M059J (cell line): ENCODE results near the gene MXI1. TPM values are rescaled to one million over a fixed set of nuclear protein-coding genes. Genes with fewer than 3 reads are reported as not detected.
A peak's percentile ranks its signal among the peaks of the same experiment; 100 is the strongest.

Experiments
- DNase-seq: peaks from one replicate; pipeline ENCODE4 v3.0.0-alpha.2; 2012; ENCODE audit warnings: low read depth
- total RNA-seq: library from RNA; depleted of rRNA; stranded (reverse); fragments of >200 nt; shearing (Covaris generic); gene quantifications from 2 replicates; pipeline ENCODE4 v1.2.3, GENCODE V29; 2014

MXI1 gene
- total RNA-seq, 1 experiment from 2014 or later, result 14.4 TPM

DNA sequence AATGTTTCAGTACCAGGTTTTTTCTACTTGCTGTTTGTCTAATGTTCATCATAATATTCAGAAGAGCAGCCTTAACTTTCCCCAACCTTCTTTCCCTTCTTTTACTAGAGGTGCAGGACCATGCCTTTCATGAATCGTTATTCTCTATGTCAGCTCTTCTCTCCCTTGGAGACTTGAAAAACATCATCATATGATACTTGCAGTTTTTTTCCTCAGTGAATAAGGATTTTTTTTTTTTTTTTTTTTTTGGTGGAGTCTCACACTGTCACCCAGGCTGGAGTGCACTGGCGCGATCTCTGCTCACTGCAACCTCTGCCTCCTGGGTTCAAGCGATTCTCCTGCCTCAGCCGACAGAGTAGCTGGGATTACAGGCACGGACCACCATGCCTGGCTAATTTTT is 67.2 kb downstream of the MXI1 start:
- no peak for DNase-seq

DNA sequence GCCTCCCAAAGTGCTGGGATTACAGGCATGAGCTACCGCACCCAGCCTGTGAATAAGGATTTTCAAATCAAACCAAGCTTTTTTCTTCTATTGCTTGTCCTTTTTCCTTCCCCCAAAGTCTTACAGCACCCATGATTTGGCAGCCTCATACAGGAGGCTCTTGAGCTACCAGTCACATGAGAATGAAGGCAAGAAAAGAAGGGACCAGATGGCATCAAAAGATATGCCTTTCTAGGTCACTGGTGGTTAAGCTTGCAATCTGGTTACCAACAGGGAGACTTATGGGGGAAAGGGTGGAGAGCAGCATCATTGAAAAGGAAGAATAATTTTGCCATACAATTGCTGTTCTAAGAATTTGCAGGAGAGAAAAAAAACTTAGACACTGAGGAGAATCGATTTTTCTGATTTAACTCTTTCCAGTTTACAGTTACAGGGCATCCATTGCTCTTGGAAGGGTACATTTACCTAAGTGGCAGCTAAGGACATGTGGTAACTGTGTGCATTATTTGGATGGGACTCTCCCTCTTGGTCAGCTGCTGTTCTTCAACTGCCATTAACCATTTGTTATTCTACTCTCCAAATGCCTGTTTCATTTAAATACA is 67.8 kb downstream of the MXI1 start:
- DNase-seq, result no peak

DNA sequence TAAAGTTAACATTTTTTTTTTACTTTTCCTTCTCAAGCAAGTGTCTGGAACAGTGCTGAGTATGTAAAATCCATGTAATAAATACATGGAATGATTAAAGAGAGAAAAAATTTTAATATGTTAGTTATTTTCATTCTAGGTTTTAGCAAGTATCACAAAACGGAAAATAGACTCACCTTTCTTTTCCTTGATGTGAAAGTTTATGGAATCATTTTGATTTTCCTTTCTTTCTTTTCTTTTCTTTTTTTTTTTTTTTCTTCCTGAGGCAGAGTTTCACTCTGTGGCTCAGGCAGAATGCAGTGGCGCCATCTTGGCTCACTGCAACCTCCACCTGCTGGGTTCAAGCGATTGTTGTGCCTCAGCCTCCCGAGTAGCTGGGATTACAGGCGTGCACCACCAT is 69.2 kb downstream of the MXI1 start:
- DNase-seq, result no peak

DNA sequence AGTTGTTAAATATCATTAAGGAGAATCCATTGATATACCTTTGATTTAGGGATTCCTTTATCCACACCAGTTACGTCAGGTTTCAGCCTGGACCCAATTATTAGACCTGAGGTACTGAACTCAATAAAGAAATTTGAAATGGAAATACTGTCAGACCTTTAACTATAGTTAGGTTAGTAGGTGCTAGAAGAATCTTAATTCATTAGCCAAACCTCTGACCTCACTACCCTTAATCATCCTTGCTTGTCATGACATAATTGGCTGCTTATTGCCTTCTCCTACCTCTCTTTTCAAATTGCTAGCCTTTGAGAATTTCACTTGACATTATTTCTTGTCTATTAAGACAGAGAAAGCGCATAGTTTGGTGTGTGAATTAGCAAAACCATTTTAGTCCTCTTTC is 70.2 kb downstream of the MXI1 start:
- DNase-seq, result no peak

DNA sequence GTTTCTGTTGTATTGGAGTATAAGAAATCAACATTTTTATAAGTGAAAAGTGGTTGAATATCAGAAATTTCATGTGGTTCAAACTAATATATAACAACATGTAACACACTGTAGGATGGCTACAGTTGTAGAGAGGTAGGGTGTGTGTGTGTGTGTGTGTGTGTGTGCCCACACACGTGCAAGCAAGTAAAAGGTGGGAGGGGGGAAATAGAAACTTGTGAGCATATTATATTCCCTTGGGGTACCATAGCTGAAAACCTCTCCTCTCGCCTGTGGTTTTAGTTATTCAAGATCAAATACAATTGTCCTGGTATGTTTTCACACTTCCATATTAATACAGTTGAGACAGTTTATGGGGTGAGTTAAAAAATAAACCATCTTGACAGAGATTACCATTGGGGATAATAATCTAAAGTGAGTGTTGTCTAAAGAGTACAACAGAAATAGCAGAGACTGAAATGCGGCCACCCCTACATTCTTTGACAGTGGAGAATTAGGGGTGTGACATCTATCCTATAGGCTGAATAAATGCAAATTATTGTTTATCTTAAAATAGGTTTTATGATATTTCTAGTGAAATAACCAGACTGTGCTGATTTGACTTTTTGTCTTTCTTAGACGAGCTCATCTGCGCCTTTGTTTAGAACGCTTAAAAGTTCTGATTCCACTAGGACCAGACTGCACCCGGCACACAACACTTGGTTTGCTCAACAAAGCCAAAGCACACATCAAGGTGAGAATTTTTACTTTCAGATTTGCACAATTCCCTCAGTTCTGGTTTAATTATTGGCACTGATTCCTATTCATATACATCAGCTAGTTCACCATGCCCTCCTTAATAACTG is 71.4 kb downstream of the MXI1 start:
- DNase-seq, result no peak

DNA sequence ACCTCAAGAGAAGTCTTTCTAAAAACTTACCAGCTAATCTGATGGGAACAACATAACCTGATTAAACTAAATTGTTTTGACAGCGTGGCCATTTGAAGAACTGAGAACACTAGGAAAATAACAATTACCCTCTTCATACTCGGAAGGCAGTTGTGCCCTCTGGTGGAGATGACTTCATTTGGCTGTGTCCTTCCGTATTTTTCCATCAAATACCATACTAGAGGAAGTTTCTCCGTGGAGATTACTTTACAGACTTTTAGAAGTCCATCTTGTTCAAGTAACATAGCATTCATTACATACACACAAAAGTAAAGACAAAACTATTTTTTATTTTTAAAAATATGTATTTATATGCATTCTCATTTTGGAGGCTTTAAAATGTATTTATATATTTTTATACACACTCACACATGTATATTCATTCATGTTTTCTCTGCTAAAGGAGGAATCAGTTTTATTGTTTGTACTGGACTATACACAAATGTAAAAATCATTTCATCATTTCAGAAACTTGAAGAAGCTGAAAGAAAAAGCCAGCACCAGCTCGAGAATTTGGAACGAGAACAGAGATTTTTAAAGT is 72.1 kb downstream of the MXI1 start:
- DNase-seq, result peak; percentile 65

DNA sequence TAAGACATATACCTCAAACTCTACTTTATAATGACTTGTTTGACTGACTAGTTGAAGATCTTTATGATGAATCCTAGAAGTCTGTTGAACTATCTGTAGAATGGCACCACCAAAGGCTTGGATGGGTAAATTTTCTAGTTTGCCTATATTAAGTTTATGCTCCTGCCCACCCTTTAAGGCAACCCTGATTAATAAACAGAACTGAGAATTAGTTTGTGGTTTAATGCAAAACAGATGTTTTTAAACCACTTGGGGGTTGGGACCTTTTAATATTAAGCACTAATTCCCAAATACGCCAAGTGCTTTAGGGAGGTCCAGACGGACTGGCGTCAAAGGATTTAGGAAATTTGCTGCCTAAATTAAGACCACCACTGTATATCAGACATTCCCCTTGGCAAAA is 76.9 kb downstream of the MXI1 start:
- DNase-seq, result no peak

DNA sequence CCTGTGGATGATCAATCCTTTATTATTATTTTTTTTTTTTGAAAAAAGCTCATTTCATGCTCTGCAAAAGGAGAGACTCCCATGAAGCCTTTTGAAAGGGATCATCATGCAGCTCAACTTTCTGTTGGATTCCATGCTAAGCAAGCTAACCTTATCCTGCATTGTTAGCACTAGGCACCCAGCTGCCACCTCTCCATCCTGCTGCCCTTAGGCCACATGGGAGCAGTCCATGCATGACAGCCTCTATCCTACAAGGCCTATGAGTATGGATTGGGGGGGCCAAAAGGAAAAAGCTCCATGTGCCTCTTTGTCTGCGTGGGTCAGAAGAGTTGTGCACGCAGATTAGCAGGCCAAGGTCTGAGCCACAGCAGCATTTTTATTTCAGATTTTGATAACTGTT is 78.1 kb downstream of the MXI1 start:
- DNase-seq, result no peak

DNA sequence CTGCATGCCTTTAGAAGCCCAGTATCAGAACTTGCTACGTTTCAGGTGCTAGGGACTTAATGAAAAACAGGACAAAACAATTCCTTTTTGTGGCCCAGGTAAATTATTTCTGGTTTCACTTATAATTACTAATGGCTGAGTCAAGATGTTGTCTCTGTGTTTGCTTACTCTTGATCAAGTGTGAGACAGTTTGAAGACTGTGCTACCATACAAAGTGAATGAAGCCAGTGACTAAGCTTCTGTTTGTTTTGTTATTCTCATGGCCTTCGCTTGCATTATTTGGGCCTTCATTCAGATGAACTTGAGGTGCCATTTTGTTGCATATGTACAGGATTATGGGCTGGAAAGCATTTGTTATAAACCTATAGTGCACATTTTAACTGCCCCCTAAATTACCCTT is 79.4 kb downstream of the MXI1 start:
- DNase-seq, result peak; percentile 16

DNA sequence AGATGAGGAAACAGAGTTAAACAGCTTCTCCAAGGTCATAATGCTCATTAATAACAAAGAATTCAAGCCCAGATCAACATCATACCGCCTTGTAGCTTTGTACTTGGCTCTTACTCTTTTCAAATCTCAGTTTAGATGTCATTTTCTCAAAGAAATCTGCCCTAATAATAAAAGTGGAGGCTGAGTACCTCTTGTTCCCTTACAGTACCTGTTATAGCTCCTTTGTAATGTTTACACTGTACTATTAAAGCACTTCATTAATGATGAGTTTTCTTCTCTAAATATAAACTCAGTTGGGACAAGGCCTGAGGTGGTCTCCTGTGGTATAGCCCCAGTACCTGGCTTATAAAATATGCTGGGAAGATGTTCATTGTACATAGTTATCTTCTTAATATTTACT is 89.6 kb downstream of the MXI1 start:
- no peak for DNase-seq

DNA sequence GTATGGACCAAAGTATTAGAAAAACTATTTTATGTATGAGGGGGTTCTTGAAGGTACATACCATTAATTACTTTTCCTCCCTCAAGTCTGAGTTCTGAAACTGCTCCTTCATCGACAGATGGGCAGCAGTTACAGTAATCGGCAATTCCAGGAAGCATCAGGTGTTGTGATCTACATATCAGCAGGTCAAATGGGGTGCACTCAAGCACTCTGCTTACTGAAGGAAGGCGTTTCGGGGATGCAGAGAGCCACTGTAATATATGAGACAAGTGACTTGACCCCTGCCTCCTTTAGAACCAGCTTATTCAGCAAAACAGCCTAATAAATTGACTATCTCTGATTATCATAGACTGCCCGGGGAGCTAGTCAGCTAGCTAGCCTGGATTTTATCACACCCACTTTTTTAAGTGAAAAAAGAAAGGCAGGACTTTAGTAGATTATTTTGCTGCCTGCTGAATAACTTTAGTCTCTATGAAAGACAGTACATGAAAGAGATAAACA is 93.1 kb downstream of the MXI1 start:
- no peak for DNase-seq

DNA sequence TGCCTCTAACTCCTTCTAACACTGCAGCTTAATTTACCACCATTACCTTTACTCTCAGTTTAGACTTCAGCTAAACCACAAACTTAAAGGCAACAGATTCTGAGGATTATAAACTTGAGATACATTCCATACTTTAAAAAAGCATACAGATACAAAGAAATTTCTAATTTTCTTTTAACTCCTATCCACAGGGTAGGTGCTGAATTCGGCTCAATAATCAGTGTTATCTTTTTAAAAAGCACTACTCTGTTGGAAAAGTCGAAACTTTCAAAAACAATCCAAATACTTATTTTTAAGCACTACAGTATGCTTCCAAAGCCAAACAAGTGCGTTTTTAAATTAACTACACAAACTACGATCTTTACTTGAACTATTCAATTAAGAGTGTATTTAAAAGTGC is 96.3 kb downstream of the MXI1 start:
- DNase-seq, result no peak

DNA sequence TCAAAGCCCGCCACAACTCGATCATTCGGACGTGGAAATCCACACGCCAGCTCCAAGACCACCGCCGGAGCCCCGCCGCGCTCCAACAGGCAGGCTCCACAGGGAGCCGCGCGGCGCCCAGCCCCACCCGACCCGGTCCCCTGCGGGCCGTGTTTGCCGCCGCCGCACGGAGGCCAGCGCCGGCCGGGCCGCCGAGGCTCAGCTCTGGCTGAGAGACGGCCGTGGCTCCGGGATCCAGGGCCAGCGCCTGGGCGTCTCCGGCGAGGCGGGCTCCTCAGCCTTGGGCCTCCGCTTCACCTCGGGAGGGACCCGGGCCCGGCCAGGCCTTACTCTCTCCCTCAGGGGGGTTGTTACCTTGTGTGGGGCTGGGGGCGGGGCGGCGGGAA is 97.0 kb downstream of the MXI1 start:
- DNase-seq, result peak; percentile 19

DNA sequence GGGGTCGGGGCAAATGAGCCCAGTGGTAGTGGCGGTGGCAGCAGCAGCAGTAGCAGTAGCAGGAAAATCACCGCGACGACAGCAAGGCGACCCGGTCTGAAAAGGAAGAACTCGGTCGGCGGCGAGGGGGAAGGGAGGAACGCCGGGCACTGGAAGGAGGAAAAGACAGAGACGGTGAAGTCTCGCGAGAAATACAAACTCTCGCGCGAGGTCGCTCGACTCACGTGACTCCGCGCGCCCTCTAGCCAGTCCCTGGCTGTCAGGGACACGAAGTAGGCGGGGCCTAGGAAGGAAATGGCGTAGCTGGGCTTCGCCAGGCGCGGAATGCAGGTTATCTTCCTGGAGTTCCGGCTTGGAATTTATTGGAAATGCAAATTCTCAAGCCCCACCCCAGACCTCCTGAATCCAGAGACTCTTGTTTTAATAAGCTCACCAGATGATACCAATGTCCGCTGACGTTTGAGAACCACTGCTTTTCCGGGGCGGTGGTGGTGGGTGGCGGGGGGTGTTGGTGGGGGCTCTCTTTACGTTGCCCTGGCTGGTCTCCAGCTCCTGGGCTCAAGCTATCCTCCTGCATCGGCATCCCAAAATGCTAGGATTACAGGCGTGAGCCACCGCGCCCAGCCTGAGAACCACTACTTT is 97.5 kb downstream of the MXI1 start, which contains the start of gene SMNDC1:
TSS of gene SMNDC1 (minus strand) at position 141 of the 642 bp plus-strand sequence. CDS start 1,333 bp downstream, outside the sequence.
- peak; percentile 98 for DNase-seq

DNA sequence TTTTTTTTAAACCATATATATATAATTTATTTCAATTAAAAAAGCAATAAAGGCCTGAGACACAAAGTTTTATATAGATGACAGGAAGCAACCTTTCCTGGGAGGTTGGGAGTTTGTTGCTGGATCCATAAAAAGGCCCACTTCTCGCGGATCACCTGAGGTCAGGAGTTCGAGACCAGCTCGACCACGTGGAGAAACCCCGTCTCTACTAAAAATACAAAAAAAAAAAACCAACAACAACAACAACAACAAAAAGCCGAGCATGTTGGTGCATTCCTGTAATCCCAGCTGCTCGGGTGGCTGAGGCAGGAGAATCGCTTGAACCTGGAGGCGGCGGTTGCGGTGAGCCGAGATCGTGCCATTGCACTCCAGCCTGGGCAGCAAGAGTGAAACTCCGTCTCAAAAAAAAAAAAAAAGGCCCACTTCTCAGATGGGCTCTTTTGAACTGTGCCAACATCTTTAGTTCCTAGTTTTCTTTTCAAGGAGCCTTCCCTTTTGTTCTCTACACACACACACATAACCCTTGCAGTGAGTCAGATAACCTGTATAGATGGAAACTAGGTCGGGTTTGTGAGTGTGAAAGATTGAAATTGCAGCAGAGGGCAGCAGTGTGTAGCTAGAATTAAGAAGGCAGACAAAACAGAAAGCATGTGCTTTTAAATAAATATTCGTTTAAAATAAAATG is 98.5 kb downstream of the MXI1 start:
- peak; percentile 88 for DNase-seq

DNA sequence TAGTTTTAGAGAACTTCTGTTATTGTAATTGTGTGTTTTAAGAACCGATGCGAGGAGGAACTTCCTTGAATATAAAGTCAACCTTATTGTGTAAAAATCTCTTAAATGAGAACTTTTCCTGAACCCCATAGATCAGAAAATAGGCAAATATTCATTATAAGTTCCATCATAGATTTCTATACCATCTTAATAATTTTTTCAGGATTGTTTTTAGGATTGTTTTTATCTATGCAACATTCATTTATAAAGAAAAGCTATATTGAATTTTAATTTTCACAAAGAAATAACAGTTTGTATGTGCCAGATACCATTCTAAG is 99.0 kb downstream of the MXI1 start:
- no peak for DNase-seq

DNA sequence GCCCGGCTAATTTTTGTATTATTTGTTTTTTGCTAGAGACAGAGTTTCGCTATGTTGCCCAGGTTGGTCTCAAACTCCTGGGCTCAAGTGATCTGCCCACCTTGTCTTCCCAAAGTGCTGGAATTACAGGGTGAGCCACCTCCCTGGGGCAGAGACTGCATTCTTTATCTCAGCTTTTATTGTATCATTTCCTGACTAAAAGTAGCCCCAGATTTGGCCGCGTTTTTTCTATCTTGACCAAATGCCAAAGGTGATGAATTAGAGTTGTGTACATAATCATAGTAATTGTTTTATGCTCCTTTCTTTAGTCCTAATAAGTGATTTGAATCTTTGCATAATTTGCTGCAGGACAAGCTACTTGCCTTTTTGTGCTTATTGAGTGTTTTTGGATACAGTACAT is 100.4 kb downstream of the MXI1 start:
- peak; percentile 22 for DNase-seq

DNA sequence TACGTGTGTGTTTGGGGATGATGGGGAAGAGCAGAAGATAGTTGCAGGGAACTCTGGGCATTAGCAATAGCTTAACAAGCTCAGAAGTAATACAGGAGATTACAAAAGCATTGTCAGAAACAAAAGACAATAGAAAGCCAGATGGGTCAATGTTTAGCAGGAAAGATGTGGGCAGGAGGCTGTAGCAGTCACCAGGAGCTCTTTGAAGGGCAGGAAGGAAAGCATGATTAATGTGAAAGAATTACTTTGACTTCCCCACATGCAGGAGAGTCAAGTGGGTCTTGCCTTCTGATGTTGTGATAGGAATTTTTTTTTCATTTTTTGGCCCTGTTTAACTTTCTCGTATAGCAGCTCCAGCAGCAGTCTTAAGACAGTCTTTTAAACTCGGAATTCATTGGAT is 103.3 kb downstream of the MXI1 start:
- no peak for DNase-seq

DNA sequence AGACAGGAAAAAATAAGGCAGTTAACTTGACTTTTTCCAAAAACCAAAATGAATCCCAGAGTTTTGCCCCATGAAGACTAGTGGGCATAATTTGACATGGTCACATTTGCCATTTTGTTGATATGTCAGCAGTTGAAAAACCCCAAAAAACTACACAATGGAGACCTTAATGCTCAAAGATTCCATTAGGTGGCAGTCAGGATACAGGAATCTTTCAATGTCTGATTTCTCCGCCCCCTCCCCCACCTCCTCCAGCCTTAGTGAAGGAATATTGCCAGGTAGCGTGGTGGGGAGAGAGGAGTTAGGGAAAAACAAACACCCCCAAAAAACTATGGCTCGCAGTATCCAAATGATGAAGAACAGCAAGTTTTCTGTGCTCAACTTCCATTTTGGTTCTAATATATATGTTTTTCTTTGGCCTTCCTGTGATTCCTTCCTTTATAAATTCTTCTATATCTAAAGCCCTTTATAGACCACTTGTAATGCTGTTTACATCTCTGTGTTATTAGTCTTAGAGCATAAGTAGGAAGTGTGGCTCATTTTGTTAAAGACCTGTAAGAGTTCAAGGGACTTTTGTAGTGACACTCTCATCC is 104.0 kb downstream of the MXI1 start:
- DNase-seq, result peak; percentile 63

DNA sequence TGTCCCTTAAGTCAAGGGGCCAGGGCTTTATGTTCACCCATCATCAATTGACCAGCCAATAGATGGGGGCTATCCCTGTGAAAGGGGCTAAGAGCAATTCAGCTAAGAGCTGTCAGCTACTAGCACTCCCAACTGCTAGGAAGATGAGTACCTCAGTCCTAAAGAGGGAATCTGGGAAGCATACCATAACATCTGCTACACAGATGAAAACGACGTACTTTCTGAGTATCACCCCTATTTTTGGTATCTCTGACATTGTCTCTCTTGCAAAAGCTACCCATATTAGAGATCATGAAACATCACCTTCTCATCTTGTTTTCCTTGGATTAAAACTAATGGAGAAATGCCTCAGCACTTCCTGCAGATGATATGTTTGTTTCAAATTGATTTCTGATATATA is 104.8 kb downstream of the MXI1 start:
- DNase-seq, result no peak

DNA sequence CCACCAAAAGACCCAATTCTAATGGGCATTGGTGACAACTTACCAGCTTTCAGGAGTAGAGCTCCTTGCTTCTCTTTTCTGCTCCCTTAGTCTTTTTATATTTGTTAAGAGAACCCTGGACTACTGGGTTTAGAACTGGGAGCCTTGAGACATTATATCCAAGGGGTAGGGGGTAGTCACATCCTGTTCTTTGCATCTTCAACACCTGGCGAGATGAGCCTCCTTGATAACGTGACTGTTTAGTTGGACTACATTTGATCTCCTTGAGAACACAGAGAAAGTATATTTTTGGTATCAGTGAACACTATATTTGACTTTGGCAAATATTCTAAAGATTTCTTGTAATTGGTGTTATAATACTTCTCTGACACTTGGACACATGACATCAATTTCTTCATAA is 106.3 kb downstream of the MXI1 start:
- DNase-seq, result no peak
